ENCODE measurements around the gene COL5A2. TPM values are rescaled to one million over a fixed set of nuclear protein-coding genes. Genes with fewer than 3 reads are reported as not detected.

COL5A2 gene
- total and polyA plus RNA-seq, 8 donors, result 1.9 to 43.3 (median 3.3) TPM

DNA sequence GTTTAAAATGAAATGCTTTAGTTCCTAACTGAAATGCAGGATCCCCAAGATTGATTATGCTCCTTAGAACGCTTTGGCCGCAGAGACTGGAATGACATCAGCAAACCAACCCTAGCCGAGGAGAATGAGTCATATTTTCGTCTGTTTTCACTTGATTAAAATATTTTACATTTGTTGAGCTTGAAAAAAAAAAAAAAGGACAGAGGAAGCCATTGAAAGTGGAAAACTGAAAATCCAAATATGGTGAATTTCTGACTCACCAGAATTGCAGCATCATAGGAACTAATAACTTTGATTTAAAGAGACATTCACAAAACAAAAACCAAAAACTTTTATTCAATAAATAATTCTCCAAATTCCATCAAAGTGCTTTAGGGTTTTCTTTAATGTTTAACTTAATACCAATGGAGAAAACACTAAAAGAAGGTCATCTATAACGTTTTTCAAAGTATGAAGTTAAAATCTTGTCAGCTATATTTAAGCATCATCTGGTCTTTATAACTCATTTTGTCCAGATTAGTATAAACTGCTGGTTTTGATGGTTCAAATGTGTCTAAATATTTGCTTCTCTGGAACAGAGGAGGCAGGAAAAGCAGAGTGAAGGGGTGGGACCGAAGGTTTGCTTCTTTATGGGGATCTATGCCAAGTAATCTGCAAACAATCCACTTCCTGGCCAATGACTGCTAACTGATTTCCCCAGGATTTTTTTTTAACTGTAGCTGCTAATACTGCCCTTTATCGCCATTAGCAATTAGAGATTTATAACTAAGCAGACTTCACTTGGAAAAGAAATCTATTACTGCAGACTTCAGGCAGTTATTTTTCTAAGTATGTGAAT, 30.9 kb upstream of the COL5A2 start:
- peak in 3 of 4 donors; percentile 39 to 67 (median 47) for ATAC-seq
- TF ChIP-seq, protein P1, sequence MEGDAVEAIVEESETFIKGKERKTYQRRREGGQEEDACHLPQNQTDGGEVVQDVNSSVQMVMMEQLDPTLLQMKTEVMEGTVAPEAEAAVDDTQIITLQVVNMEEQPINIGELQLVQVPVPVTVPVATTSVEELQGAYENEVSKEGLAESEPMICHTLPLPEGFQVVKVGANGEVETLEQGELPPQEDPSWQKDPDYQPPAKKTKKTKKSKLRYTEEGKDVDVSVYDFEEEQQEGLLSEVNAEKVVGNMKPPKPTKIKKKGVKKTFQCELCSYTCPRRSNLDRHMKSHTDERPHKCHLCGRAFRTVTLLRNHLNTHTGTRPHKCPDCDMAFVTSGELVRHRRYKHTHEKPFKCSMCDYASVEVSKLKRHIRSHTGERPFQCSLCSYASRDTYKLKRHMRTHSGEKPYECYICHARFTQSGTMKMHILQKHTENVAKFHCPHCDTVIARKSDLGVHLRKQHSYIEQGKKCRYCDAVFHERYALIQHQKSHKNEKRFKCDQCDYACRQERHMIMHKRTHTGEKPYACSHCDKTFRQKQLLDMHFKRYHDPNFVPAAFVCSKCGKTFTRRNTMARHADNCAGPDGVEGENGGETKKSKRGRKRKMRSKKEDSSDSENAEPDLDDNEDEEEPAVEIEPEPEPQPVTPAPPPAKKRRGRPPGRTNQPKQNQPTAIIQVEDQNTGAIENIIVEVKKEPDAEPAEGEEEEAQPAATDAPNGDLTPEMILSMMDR (IDR thresholded peaks at IDR 0.05), result no peak
- Histone ChIP-seq H3K4me1 (no peaks in the 10 kb centered on the region), H3K27me3 (no peaks in the 10 kb centered on the region), H3K9me3 (no peaks in the 10 kb centered on the region), H3K36me3 (no peaks in the 10 kb centered on the region), H3K27ac (peak overlapping the region in 2 of 4 donors; percentile 26 to 37), H3K4me3 (no peak overlapping the region)
- DNase-seq, result no peak
- 37 to 41% methylated on average over 7 of the region's 7 CpGs for WGBS, 2 donors
- intact Hi-C loops (cut with DNase I), result no loop called here
- peak; percentile 96 for FAIRE-seq

- Histone ChIP-seq H3K4me3 (no peak overlapping the region), H3K4me1 (no peaks in the 10 kb centered on the region), H3K27me3 (no peaks in the 10 kb centered on the region), H3K9me3 (no peaks in the 10 kb centered on the region), H3K27ac (no peak overlapping the region), H3K36me3 (no peaks in the 10 kb centered on the region)
- intact Hi-C loops (cut with DNase I), result no loop called here
- no peak for ATAC-seq
- WGBS, 2 donors, result 24 to 50% methylated on average over 1 of the region's 1 CpG
- FAIRE-seq, result no peak
- TF ChIP-seq, protein P1 (IDR thresholded peaks at IDR 0.05), result no peak
- DNase-seq, result no peak
Measured at GRCh38 chr2:189208254-189208653, 28.7 kb upstream of the COL5A2 start.

GRCh38 chr2:189204322-189204941, 24.9 kb upstream of the COL5A2 start:
- Histone ChIP-seq H3K4me1 (no peaks in the 10 kb centered on the region), H3K9me3 (no peaks in the 10 kb centered on the region), H3K27ac (no peak overlapping the region), H3K27me3 (no peaks in the 10 kb centered on the region), H3K36me3 (no peaks in the 10 kb centered on the region), H3K4me3 (no peak overlapping the region)
- FAIRE-seq (no peak), ATAC-seq (no peak), DNase-seq (no peak)
- TF ChIP-seq, protein P1 (IDR thresholded peaks at IDR 0.05), result no peak
- 71 to 89% methylated on average over 3 of the region's 3 CpGs for WGBS, 2 donors
- intact Hi-C loops (cut with DNase I), result no loop called here

GRCh38 chr2:189203177-189203799, 23.7 kb upstream of the COL5A2 start:
- DNase-seq, result no peak
- 82 to 89% methylated on average over 4 of the region's 4 CpGs for WGBS, 2 donors
- Histone ChIP-seq H3K9me3 (no peaks in the 10 kb centered on the region), H3K4me3 (no peak overlapping the region), H3K27me3 (no peaks in the 10 kb centered on the region), H3K27ac (no peak overlapping the region), H3K4me1 (no peaks in the 10 kb centered on the region), H3K36me3 (no peaks in the 10 kb centered on the region)
- intact Hi-C loops (cut with DNase I), result no loop called here
- TF ChIP-seq, protein P1 (IDR thresholded peaks at IDR 0.05), result no peak
- FAIRE-seq, result no peak
- no peak for ATAC-seq

Data from pancreas (tissue), 10 donors.